Neural progenitor cell (in vitro differentiated cells): Measurements from ENCODE around the gene TRIM10.

Experiments
- CTCF ChIP-seq: fragments of 200-600 bp; sonication (generic); IDR thresholded peaks from 2 replicates; pipeline ENCODE4 v1.5.1; 2017; ENCODE audit warnings: antibody characterized with exemption, mild to moderate bottlenecking
- EZH2 ChIP-seq: fragments of 200-600 bp; sonication (generic); IDR thresholded peaks from 2 replicates; pipeline ENCODE4 v1.6.1; 2017; ENCODE audit warnings: antibody characterized with exemption, mild to moderate bottlenecking, moderate library complexity
- EZH2phosphoT487 ChIP-seq: fragments of 200-600 bp; sonication (generic); IDR thresholded peaks from 2 replicates; pipeline ENCODE4 v1.6.1; 2017; ENCODE audit warnings: antibody characterized with exemption

GRCh38 chr6:30135757-30136156 is 25.3 kb downstream of the TRIM10 start, which contains the start of gene TRIM40:
- no peak for TF ChIP-seq CTCF
- no peak for TF ChIP-seq EZH2phosphoT487
- TF ChIP-seq EZH2, result no peak
